ENCODE data around the gene SH3RF3.

Gene SH3RF3

GRCh38 chr2:109141006-109141600 is 12.1 kb downstream of the SH3RF3 start:
- no peak for DNase-seq

GRCh38 chr2:109141727-109142283 is 12.8 kb downstream of the SH3RF3 start:
- no peak for DNase-seq

DNA sequence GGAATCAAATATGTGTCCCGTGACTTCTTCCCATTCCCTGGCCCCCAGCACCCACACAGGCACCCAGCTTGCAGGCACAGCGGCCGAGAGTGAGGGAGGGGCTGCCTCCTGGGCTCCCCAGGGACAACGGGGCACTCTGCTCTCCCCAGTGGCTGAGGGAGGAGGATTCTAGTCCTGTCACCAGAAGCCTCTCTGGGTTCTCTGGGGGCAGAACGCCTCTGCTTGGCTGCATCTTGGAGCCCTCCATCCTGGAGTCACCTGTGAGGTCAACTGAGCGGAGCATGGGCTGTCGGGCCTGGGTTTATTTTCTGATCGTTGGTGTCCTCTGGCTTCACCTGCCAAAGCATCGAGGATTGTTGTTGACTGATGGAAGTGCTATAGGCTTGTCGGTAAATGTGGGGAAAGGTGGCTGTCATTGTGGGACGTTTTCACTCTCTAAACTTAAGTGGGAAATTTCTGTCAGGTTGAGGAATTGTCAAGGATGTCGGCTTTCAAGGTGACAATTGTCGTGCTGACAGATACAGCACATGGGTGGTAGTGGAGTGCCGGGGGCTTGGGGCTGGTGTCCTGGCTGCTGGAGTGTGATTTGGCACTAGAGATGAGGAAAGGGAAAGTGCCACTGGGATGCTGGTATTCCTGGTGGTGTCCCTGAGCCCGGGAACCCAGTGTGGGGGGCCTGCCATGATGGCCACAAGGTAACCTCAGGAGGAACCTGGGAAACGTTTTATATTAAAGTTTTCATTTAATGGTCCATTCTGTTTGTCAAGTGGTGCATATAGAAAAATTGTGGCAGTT is 13.6 kb downstream of the SH3RF3 start:
- DNase-seq, result no peak

GRCh38 chr2:109143214-109144187 is 14.5 kb downstream of the SH3RF3 start:
- peak; percentile 56 for DNase-seq

DNA sequence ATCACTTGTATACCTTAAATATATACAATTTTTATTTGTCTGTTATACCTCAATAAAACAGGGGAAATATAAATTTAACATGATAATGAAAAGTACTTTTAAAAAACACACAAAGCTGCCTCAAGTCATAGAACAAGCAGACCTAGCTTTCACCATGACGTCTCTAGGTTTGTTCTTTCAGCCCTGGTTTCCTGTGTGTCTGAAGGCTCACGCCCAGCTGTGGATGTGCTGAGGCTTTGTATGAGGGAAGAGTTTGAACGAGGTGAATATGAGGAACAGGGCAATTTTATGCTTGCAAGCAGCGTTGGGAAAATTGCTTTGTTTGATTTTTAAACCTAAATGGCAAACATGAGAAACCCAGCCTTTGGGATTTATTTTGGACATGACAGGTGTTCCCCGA is 15.3 kb downstream of the SH3RF3 start:
- DNase-seq, result peak; percentile 41

DNA sequence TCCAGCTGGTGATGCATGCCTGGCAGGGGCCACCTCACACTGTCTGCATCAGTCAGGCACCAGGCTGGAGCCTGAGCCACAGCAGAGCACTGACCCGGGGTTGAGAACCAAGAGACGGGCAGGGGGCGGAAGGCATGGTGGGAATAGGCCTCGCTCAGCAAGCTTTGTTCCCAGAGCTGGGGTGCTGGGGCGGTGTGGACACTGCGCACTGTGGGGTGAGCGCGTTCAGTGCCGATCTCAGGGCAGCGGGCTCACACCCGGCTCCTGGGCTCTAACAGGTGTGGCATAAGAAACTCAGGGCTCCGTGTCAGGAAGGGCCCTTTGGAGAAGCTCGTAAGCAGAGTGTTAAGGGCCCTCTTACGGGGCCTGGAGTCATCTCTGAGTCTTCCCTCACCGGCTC is 15.7 kb downstream of the SH3RF3 start:
- DNase-seq, result no peak

DNA sequence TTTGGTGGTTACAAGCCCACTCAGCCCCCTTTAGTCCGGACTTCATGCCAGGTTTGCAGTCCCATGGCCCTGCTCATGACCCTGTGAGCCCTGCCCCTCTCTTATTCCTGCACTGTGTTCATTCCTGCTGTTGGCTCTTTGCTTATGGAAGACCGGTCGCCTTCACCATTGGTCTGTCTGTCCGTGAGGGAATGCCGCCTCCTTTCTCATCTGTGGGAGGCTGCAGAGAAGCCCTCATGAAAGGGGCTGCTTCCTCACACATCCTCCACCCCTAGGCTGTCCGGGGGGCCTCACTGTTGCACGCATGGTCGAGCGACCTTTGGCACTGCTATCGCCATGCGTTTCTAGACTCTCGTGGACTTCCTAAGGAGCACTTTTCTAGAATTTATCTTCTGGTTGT is 16.3 kb downstream of the SH3RF3 start:
- no peak for DNase-seq

DNA sequence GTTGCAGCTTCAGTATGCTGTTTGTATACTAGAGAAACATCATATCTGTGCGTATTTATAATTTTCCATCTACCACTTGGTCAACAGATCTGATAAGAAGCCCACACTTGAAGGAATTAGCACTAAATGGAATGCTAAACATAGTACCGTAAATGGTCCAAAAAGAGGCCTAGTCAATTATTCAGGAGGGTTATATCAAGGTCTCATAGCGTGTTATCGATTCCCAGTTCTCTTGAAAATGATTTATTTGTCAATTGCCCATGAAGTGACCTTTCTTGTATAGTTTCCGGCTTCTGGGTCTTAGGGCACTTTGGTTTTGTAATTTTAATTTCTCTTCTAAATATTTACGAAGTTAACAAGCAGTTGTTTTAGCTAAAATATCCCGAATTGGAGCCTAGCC is 18.4 kb downstream of the SH3RF3 start:
- no peak for DNase-seq

DNA sequence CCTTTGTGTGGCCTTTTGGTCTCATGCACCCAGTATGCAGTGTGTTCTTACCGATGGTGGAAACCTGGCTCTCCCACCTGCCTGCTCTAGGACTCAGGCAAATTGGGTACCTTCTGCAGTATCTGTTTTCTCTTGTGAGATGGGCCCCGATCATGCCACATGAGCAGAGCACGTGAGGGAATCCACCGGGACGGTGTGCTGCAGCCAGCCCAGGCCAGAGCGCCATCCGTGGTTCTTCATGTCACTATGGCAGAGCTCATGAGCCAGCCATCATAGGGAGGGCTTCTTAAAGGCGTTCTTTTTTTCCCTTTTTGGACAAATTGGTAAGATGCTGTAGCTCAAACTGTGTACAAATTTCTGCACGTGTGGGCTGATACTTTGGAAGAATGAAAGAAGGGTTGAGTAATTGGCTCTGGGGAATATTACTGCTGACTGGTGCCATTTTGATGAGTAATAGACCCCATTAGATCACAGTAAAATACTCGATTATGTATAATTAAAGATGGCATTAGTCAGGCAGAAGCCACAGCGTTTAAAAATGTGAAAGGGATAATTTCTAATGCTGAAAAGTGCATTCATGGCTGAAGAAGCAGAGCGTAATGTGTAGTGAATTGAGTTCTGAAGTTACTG is 19.2 kb downstream of the SH3RF3 start:
- no peak for DNase-seq

DNA sequence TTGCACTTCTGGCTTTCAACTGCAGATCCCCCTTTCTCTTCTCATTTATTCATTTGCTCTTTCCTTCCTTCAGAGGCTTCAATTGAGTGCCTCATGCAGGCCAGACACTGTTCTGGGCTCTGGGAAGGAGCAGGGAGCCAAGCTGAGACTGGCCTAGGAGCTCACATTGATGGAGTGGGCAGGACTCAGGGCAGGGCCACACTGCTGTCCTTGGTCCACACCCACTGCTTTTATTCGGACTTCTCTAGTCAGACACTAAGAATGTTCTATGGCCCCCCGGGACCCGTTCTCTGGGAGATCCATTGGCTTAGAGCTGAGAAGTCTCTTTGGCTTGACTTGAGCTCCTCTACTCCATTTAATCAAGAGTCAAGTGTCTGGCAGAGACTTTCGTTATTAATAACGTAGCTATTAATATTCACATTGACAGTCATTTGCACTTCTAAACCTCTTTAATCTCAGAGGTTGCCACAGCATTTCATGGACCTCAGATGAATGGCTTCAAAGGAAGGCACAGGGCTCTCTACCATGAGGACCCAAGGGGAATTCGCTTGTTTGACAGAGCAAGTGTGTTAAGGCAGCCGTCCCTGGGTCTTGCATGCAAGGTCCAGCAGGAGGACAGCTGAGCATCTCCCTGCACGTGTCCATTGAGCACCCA is 20.1 kb downstream of the SH3RF3 start:
- no peak for DNase-seq

DNA sequence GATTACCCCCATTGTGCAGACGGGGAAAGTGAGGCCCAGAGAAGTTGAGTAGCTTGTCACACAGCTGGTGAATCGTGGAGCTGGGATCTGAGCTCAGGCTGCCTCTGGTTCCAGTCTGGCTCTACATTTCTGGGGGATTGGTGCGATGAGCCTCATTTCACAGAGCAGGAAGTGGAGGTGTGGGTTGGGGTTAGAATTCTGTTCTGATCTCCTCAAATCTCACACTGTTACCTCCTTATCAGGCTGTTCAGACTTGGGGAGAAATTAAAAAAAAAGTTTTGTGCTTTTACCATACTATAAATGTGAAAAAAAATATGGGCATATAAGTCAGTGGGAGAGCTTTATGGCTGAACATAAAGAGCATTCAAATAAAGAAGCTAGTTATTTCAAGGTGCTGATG is 21.6 kb downstream of the SH3RF3 start:
- DNase-seq, result no peak

DNA sequence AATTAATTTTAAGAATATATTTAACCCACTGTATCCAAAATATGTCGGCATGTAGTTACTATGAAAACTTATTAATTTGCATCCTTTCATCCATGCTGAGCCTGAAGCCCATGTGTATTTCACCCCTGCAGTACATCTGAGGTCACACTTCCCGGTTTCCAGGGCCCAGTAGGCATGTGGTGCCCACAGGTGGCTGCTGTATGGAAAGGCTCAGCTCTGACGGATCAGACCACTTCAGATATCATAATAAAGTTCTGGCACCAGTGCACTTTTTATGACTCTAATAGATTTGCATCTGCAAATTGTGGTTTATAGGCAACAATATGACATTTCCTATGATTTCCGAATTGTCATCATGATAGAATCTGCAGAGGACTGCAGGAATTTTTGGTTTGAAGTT is 22.5 kb downstream of the SH3RF3 start:
- no peak for DNase-seq

- no peak for DNase-seq
Observed at GRCh38 chr2:109153005-109153784, 24.2 kb downstream of the SH3RF3 start.

DNA sequence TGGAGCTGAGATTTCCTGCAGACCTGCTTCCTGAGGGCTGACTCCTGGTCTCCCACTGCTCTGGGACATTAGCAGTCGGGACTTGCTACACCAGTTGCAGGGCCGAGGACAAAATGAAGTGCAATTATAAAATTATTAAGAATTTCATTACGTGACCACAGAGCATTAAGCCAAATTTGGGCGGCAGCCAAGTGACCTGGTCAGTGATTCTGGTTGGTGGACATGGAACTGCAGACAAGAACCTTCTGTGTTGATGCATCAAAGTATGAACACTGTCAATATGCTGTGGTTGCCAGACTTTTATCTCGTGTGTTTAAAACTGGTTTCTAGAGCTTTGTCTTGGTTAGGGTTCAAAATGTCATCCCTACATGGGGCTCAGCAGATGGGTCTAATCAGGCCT is 24.8 kb downstream of the SH3RF3 start:
- DNase-seq, result no peak

GRCh38 chr2:109154226-109154625 is 25.2 kb downstream of the SH3RF3 start:
- DNase-seq, result no peak

- no peak for DNase-seq
Observed at GRCh38 chr2:109155553-109156451, 26.8 kb downstream of the SH3RF3 start.

DNA sequence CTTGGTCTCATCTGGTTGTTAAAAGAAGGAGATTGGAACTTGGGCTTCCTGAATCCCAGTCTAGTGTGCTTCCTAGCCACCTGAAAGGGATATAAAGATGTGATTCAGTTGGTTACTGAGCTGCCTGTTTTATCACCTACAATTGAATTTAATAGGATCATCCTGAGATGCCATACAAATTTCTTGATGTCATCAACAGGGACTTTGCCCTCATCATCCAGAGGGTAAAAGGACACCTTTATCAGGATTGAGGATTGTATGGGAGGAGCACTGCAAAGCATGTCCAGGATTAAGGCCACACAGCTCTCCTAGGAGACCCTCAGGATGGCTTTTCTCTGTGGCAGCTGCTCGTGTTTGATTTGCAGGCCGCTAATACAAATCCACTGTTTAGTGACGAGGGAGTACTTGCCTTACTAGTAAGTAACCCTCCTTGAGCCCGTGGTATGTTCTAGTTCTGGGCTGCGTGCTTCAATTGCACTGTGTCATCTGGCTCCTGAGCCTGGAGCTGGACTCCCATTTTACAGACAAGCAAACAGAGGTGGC is 28.6 kb downstream of the SH3RF3 start:
- DNase-seq, result no peak

- DNase-seq, result no peak
Observed at GRCh38 chr2:109158237-109158636, 29.2 kb downstream of the SH3RF3 start.

DNA sequence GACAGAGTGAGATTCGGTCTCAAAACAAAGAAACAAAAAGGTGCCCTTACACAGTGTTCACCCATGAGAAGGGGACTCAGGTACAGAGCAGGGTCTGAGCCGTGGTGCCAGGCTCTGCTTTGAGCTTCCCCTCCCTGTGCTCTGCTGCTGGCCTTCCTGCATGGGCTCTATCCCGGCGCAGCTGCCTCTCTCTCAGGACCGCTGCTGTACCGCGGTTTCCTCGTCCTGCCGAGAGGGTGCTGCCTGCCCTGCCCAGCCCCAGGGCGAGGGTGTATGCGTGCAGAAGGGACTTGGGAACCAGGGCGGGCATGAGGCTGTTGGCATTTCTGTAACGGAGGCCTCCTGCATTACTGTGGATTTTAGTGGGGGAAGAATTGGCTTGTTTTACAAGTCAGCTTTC is 30.1 kb downstream of the SH3RF3 start:
- no peak for DNase-seq

Measured in CD4-positive, alpha-beta T cell treated with Interleukin-21 for 1 hour (primary cell).